ENCODE results near the gene TRIM37. TPM values are rescaled to one million over a fixed set of nuclear protein-coding genes. Genes with fewer than 3 reads are reported as not detected.

Gene TRIM37
- total RNA-seq, 1 donor = 14.5 TPM

DNA sequence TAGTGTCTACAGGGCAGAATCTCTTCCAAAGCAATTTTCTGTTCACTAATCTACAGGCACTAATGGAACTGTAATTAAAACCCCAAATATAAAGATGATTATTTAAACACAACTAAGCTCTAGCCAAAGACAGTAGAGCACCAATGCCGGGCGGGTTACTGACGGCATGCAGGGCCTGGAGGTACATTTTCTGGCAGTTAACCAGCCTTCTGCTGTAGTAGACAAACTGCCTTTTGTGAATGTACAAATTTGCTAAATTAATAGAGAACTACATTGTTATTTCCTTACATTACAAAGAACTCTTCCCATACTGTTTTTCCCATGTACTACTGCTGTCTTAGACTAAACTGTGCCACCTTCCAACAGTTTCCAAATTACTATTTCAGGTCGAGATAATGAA lies 107.8 kb downstream of the TRIM37 start:
- no peak for DNase-seq (ENCODE audit: low read depth in 2 of 3, low spot score in 2 of 3)

DNA sequence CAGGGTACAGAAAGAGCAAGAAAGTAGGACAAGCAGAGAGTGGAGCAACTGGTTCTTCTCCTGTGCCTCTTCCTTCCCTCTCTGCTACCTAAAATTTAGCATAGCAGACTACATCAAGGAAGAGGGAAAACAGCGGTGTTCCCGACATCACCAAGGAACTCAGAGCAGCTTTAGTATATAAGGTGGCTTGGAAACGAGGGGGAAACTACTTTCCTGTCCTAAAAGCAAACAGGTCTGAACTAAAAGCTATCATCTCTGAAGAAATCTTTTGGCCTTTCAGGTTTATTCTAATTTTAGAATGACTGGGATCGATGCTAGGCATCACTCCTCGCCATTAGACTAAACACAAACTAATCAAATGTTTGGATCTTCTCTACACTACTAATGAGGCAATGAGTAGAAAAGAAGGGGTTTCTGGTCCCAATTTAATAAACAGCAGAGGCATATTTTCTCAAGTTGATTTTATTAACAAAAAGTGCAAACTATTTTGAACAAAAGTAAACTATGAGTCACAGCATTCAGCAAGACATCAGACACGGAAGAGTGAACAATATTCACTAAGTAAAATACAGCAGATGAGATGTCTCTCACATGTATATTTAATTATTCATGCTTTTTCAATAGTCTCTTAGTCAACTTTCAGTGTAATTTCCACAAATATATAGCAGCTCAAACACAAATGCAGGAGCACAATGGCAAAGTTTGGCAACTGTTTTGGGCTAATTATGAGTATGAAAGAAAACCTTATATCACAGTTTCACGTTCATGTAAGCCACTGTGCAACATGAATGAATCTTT lies 108.7 kb downstream of the TRIM37 start:
- DNase-seq (ENCODE audit: low read depth in 2 of 3, low spot score in 2 of 3) = no peak

GRCh38 chr17:58996968-58997367 lies 109.7 kb downstream of the TRIM37 start:
- peak in 1 of 3 donors; percentile 9 for DNase-seq (ENCODE audit: low read depth in 2 of 3, low spot score in 2 of 3)

GRCh38 chr17:58995247-58995940 lies 111.3 kb downstream of the TRIM37 start:
- DNase-seq (ENCODE audit: low read depth in 2 of 3, low spot score in 2 of 3) = no peak

DNA sequence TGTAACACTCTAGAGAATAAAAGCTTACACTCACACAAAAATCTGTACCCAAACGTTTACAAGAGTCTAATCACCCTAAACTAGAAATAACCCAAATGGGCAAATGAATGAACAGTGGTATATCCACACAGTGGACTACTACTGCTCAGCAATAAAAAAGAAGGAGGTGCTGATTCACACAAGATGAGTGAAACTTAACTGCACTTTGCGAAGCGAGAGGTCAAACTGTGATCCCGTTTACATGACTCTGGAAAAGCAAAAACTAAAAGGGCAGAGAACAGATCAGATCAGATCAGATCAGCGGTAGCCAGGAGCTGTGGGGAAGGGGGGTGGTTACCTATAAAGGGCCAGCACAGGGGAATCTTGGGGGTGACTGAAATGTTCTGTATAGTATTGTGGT lies 113.4 kb downstream of the TRIM37 start:
- no peak for DNase-seq (ENCODE audit: low read depth in 2 of 3, low spot score in 2 of 3)

DNA sequence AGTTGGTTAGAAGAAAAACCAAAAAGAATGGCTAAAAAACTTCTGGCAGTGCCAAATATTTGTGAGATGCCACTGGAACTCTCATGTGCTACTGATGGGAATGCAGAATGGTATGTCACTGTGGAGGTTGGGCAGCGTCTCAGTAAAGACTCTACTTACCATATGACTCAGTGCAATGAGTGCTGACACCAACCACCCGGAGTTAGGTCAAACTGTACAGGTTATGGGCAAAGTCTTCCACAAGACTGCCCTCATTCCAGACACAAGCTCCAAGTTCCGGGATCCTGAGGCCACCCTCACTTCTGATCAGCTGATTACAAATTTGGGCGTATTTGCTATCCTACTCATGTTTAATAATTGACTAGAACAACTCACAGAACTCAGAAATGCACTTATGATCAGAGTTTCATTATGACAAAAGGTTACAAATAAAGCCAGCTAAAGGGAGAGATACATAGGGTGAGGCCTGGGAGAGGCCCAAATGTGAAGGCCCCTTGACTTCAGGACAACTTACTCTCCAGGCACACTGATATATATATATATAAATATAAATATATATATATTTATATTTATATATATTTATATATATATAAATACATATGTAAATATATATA lies 114.9 kb downstream of the TRIM37 start:
- no peak for DNase-seq (ENCODE audit: low read depth in 2 of 3, low spot score in 2 of 3)

DNA sequence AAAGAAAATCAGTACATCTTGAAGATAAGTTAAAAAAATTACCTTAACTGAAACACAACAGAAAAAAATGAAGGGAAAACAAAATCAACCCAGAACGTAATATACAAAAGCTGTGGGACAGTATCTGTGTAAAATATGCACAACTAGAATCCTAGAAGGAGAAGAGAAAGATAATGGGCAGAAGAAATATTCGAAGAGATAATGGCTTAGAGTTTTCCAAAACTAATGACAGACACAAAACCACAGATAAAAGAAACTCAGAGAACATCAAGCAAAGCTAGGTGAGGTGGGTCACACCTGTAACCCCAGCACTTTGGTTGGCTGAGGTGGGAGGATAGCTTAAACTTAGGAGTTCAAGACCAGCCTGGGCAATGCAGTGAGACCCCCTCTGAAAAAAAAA lies 117.1 kb downstream of the TRIM37 start:
- no peak for DNase-seq (ENCODE audit: low read depth in 2 of 3, low spot score in 2 of 3)

- DNase-seq (ENCODE audit: low read depth in 2 of 3, low spot score in 2 of 3) = no peak
Measured at GRCh38 chr17:58985971-58986370, 120.7 kb downstream of the TRIM37 start.

GRCh38 chr17:58985367-58985766 lies 121.3 kb downstream of the TRIM37 start:
- DNase-seq (ENCODE audit: low read depth in 2 of 3, low spot score in 2 of 3) = no peak

- DNase-seq (ENCODE audit: low read depth in 2 of 3, low spot score in 2 of 3) = no peak
Measured at GRCh38 chr17:58982626-58983025, 124.1 kb downstream of the TRIM37 start.

DNA sequence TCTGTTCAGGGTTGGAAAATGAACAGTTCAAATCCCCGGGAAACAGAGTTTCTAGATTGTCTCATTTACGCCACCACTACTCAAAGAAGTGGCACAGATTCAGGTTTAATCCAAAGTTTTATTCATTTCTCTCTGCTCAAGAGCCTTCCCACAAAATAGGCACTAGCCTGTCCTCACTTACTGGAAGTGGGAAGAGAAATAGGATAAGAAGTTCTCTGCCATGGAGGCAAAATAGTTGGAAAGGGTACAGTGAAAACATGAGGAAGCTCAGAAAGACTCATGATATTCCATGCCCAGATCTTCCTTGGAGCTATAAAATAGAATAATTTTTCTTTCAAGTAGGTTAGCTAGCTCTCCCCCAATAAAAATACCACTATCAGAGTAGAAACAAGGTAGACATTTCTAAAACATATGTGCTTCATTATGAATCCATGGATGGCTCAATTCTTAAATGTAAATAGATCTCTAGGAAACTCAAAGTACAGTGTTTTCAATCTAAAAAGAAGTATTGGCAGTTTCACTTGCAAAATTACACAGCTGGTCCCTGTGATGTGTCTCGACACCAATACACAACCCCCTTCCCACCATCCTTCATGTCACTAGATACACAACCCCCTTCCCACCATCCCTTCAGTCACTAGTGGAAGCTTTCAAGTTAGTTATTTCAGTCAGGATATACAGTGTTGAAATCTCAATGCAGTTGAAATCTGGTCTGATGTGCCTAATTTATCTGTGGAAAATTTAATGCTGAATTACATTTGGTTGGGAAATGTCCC lies 125.8 kb downstream of the TRIM37 start:
- no peak for DNase-seq (ENCODE audit: low read depth in 2 of 3, low spot score in 2 of 3)

DNA sequence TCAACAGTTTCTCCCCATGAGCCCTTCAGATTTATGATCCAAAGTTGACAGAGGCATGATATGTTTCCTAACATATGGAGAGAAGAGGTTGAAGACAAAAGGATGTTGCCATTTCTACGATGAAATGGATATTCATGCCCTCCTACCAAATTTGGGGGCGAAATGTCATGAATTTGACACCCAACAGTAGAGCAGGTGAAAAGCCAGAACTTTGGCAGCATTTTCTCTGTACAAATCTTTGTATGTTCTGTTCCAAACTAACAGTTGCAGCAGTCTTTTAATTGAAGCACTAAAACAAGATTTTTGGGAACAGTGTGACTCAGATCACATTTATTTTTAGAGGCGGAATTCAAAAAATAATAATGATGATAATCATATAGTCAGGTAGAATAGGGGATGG lies 130.1 kb downstream of the TRIM37 start:
- DNase-seq (ENCODE audit: low read depth in 2 of 3, low spot score in 2 of 3) = no peak

GRCh38 chr17:58974354-58974753 lies 132.3 kb downstream of the TRIM37 start:
- DNase-seq (ENCODE audit: low read depth in 2 of 3, low spot score in 2 of 3) = no peak

DNA sequence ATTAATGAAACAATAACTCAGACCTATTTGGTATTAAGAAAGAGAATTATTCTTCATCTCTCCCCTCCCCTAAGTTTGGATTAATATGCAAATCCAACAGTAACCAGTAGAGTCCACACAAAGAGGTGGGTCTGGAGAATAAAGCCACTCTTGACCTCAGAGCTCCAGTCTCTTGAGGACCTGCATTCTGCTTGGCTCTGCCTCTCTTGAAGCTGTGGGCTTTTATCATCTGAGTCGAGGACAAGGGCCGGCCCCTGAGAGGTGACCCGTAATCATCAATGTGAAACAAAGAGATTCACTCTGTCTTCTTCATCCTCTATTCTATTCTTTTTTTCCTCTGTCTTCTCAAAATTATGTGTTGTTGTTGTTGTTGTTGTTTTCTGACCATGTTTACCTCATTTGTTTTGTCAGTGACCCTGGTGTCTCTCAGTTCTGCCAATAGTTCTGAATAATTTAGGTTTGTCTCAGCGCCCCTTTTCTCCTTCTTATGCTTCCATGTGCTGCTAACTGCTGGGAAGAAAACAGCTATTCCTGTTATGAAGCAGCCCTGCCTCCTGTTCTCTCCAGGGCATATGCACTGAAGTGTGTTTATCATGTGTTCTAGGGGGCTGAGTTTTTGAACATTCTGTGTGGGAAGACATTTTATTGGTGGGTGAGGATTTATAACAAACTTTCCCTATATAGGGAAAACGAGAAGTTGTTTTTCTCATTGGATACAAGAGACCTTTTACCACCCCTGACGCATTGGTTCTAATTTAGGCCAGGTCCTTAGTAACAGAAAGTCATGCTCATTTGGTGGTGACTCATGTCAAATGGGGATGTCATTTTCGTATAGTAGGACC lies 135.8 kb downstream of the TRIM37 start:
- DNase-seq (ENCODE audit: low read depth in 2 of 3, low spot score in 2 of 3) = no peak

DNA sequence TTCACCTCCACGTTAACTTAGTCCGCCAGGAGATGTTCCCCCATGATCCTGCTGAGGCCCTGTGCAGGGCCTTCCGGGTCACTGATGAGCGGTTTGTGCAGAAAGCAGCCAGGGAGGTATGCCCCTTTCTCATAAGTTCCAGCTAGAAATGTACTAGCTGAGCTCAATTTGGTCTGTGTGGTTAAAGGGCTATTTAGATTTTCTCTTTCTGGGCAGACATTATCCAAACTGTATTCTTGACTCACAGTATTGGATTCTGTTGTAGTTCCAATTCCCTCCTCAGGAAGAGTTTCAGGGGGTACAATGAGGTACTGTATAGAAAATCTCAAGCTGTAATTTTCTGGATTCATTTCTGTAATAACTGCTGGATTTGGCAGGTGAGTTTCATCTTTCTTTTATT lies 137.1 kb downstream of the TRIM37 start:
- DNase-seq (ENCODE audit: low read depth in 2 of 3, low spot score in 2 of 3) = no peak

GRCh38 chr17:58969156-58969555 lies 137.5 kb downstream of the TRIM37 start:
- no peak for DNase-seq (ENCODE audit: low read depth in 2 of 3, low spot score in 2 of 3)

DNA sequence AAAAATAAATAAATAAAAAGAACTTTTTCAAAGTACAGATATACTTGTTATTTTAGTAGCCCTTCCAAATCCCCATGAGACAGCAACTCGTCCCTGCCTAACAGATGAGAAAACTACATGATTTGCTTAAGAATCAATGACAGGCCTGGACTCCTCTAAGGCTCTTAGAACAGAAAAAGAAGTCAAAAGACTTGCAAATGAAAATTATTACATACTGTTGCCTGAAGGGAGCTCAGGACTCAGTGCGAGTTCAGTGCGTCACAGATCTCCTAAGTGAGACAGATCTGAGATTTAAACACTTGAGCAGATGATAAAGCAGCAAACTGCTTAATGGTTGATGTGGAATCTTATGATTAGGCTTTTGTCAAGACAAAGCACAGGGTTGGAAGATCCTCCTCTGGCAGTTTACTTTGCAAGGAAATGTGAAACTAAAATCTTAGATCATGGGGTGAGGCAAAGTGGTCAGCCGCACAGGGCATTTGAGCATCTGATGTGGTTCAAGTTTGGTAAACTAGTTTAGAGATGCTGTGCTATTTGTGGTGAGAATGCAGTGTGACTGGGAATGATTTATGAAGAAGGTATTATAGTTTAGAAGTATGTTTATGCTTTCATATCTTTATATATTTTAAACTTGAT lies 138.1 kb downstream of the TRIM37 start:
- no peak for DNase-seq (ENCODE audit: low read depth in 2 of 3, low spot score in 2 of 3)

DNA sequence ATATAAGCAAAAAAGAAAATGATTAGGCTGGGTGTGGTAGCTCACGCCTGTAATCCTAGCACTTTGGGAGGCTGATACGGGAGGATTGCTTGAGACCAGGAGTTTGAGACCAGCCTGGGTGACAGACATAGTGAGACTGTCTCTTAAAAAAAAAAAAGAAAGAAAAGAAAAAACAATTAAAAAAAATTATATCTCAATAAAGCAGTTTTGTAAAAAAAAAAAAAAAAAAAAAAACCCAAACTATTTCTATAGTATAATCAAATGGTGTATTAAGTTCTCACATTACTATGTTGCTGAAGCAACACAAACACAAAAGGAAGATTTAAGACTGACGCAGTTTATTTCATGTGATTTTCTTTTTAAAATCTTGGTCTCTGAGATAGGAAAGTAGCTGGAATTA lies 140.5 kb downstream of the TRIM37 start:
- DNase-seq (ENCODE audit: low read depth in 2 of 3, low spot score in 2 of 3) = no peak

DNA sequence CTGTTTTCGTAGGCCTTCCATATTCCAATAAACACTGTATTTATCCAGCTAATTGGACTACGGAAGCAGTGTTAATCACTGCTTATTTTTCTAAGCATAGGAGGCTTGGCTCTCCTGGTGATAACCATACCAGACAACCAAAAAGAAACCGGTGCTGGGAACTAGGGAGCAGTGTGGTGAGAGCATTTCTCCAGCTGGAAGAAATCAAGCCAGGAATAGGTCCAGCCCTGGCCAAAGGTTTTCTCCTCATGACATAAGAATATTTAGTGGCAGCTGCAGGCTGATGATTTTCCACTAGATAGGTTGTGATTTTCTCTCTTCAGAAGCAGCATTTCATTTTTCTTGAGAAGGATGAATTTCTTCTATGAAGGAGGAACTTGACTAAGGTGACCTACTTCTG lies 141.5 kb downstream of the TRIM37 start:
- no peak for DNase-seq (ENCODE audit: low read depth in 2 of 3, low spot score in 2 of 3)

DNA sequence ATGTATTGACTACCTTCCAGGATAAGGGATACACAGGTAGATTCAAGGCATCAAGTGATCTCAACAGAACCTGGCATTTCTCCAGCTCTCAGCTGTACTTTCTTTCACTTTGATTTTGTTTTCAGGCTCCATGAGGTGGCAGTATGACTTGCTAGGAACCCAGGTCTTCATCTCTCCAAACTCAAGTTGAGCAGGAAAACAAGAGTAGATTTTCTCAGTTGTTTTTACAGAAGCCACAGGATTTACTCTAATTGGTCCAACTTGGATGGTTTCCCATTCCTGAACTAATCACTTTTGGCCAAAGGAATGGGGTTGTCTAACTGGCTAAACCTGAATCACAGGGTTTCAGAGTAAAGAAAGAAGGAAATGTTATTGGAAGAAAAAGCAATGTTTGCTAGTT lies 146.6 kb downstream of the TRIM37 start:
- DNase-seq (ENCODE audit: low read depth in 2 of 3, low spot score in 2 of 3) = peak in 2 of 3 donors; percentile 31 to 60
